HG03432 (cell line): ENCODE data around the gene PROZ.

Source experiments
- ATAC-seq: cut with Tn5 transposase; IDR thresholded peaks from one replicate; pipeline ENCODE4 v1.9.1; 2021; ENCODE audit warnings: mild to moderate bottlenecking, moderate library complexity; ENCODE audit not compliant: unreplicated experiment

Gene PROZ

GRCh38 chr13:113176280-113176679 is 17.8 kb downstream of the PROZ start:
- ATAC-seq = no peak

DNA sequence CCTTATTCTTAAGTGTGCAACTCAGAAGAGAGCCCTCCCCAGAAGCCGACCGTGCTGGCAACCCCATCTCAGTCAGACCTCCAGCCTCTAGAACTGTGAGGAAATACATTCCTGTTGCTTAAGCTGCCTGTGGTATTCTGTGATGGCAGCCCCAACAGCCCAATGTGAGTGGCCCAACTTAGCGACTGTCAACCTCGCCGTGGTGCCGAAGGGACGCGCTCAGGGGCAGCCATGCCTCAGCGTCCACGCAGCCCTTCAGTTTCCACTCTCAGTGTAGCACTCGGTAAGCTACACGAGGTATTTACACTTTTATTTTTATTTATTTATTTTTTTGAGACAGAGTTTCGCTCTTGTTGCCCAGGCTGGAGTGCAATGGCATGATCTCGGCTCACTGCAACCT is 18.4 kb downstream of the PROZ start:
- ATAC-seq = no peak

DNA sequence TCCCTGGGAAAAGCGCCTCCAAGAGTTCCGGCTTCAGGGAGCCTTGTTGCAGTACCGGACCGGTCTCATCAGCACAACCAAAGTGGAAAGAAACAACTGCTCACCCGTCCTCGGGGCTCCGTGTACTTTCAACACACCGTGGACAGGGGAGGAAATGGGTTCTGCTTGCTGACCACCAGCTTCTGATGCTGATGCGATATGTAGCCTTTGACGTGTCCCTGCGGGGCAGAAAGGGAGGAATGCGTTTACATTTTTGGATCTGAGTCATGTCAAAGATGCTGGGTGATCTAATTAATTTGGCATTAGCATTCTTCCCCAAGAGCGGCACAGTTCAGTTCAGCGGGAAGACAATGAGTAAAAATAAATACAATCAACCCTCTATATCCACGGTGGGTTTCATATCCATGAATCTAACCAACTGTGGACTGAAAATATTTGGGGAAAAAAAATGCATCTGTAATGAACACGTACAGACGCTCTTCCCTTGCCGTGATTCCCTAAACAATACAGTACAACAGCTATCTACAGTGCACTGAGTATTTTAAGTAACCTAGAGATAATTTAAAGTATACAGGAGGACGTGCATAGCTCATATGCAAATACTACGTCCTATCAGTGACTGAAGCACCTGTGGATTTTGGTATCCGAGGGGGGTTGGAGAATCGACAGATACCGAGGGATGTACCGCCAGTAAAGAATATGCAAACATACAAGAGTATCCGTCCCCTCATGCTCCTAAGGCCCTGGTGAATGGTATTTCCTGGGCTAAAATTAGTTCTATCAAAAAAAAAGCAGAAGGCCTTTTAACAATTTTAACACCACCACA is 19.8 kb downstream of the PROZ start:
- no peak for ATAC-seq

DNA sequence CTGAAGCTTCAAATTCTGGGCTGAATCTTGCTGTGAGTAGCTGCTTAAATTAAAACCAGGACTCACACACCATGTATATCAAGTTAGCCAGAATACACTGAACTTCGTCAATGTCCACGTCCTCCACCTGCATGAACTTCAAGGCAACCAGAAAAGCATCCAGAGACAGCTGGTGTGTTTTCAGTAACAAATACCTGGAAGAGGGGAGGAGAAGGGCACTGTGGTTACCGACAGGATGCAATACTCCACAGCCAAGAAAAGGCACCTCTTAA is 20.4 kb downstream of the PROZ start:
- no peak for ATAC-seq

- ATAC-seq = no peak
Observed at GRCh38 chr13:113179374-113180230, 21.2 kb downstream of the PROZ start.

GRCh38 chr13:113182046-113182445 is 23.6 kb downstream of the PROZ start:
- ATAC-seq = no peak

- ATAC-seq = no peak
Observed at GRCh38 chr13:113183450-113184129, 25.1 kb downstream of the PROZ start.

GRCh38 chr13:113184568-113185440 is 26.4 kb downstream of the PROZ start:
- ATAC-seq = no peak

DNA sequence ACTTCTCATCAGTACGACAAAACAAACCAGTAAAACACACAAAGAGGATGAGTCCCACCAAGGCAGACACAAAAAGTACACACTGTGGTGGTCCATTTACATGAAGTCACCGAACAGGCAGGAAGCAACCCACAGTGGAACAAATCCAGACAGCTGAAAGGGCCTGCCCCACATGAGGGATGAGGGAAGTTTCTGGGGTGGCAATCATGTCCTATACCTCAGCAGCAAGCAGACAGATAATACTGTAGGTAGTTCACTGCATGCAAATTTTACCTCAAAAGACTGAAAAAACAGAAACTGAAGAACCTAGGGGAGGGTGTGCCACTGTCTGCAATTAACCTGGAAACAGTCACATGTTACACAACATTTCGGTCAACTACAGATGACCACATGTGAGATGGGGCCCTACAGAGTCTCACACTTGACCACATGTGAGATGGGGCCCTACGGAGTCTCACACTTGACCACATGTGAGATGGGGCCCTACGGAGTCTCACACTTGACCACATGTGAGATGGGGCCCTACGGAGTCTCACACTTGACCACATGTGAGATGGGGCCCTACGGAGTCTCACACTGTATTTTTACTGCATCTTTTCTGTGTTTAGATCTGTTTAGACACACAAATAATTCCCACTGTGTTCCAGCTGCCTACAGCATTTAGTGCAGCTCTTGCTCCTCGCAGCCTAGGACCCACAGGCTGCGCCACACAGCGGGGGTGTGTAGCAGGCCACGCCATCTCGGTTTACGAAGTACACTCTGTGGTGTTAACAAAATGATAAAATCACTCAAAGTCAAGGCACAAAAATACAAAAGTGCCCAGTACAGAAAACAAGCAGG is 27.8 kb downstream of the PROZ start:
- peak; percentile 86 for ATAC-seq

GRCh38 chr13:113187263-113187669 is 28.8 kb downstream of the PROZ start:
- ATAC-seq = no peak

DNA sequence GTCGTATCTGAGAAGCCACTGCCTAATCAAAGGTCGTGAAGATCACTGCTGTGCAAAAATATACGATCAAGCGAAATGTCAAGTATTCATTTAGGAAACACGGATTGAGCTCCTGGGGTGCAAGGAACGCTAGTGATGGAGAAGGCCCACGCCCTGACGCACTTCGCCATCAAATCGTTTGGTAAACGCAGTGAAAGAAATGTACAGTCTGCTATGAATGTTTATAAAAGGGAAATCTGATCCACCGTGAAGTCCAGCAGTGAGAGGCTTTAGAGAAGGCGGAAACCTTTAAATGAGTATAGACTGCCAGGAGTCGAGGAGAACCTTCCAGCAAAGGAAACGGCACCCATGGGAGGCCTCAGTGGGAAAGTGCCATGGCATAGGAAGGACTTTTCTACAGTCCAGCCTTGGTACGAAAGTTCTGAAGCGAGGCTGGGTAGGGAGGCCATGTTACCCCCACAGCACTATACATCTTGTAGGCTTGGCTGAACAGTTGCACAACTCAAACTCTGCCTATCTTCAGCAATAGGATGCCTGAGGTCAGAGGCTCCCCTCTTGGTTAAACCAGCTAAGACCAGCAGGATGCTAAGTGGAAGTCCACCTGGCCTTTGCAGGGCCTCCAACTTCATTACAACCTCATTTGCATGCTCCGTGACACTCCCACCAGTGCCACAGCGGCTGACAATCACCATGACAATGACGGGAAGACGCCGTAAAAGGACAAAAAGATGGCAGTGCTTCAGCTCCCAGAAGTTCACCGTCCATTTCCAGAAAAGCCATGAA is 29.6 kb downstream of the PROZ start:
- ATAC-seq = no peak

GRCh38 chr13:113190181-113190580 is 31.7 kb downstream of the PROZ start:
- ATAC-seq = no peak

- no peak for ATAC-seq
Observed at GRCh38 chr13:113192279-113192678, 33.8 kb downstream of the PROZ start.

- ATAC-seq = no peak
Observed at GRCh38 chr13:113192902-113193301, 34.5 kb downstream of the PROZ start.

GRCh38 chr13:113195360-113195759 is 36.9 kb downstream of the PROZ start:
- no peak for ATAC-seq

- ATAC-seq = no peak
Observed at GRCh38 chr13:113196970-113197737, 38.7 kb downstream of the PROZ start.

GRCh38 chr13:113201815-113202214 is 43.4 kb downstream of the PROZ start:
- ATAC-seq = no peak

DNA sequence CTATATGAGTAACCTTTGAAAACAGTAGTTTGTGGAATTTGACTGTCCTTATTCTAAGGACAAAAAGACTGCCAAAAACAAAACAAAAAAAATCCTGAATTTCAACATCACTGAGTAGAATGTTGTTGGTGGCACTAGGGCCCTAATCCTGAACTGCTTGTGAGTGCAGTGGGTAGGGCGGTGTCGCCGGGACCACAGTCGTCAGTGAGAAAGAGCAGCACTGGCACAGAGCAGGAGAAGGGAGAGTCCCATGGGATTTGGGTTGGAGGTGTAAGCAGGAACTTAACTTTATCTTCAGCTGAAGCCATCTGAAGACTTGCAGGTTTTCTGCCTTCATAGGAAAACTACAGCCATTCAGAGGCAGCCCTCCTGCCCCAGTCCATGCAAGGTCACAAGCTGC is 44.5 kb downstream of the PROZ start:
- no peak for ATAC-seq
